Spleen (tissue), 7 donors: ENCODE results near the gene KCNB1.

Experiments
- POLR2A ChIP-seq, 3 donors: fragments of 450-650 bp; IDR thresholded peaks; one replicate each; pipeline ENCODE4 v1.5.1; 2017; ENCODE audit warnings: antibody characterized with exemption in 3 of 3, mild to moderate bottlenecking in 1 of 3
- POLR2AphosphoS5 ChIP-seq, 3 donors: sonication (generic); formaldehyde crosslinking; IDR thresholded peaks; one replicate each; pipeline ENCODE4 v1.5.1; 2017; ENCODE audit warnings: antibody characterized with exemption in 3 of 3
- TF ChIP-seq, protein P1 (sequence below), 11 experiments: fragments of 200-600 bp in 7 of 11; fragments of 450-650 bp in 4 of 11; sonication (generic) in 4 of 11; IDR thresholded peaks in 8 of 11; conservative IDR thresholded peaks in 3 of 11; 1 replicate in 7 of 11; 2 replicates in 4 of 11; pipeline versions ENCODE4 v1.4.0 to v1.8.0; 2016 to 2021; ENCODE audit warnings: antibody characterized with exemption in 11 of 11, inconsistent platforms in 4 of 11, mild to moderate bottlenecking in 1 of 11
- donor health status: DM: no; HTN: no; CAD: no; lungs with moderate emphysema.
- donor health status: DM: no; HTN: no; CAD: no.
- donor health status: DM: no; HTN: no; CAD: no.

GRCh38 chr20:49466114-49466912 lies 16.2 kb downstream of the KCNB1 start:
- TF ChIP-seq, protein P1, sequence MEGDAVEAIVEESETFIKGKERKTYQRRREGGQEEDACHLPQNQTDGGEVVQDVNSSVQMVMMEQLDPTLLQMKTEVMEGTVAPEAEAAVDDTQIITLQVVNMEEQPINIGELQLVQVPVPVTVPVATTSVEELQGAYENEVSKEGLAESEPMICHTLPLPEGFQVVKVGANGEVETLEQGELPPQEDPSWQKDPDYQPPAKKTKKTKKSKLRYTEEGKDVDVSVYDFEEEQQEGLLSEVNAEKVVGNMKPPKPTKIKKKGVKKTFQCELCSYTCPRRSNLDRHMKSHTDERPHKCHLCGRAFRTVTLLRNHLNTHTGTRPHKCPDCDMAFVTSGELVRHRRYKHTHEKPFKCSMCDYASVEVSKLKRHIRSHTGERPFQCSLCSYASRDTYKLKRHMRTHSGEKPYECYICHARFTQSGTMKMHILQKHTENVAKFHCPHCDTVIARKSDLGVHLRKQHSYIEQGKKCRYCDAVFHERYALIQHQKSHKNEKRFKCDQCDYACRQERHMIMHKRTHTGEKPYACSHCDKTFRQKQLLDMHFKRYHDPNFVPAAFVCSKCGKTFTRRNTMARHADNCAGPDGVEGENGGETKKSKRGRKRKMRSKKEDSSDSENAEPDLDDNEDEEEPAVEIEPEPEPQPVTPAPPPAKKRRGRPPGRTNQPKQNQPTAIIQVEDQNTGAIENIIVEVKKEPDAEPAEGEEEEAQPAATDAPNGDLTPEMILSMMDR (IDR thresholded peaks at IDR 0.05 in 8 of 11, conservative IDR thresholded peaks at IDR 0.05 in 3 of 11), result no peak
- TF ChIP-seq POLR2A (IDR thresholded peaks at IDR 0.05) (no peak), POLR2AphosphoS5 (IDR thresholded peaks at IDR 0.05) (no peak)
